Skeletal muscle cell (primary cell): Measurements from ENCODE around the gene PYGL.

Experiments
- DNase-seq: peaks from one replicate; pipeline ENCODE4 v3.0.0-alpha.2; 2010; ENCODE audit warnings: low read depth
- H3K4me3 ChIP-seq: 2 replicates; pipeline ENCODE4 v1.5.1; 2011; ENCODE audit warnings: low read depth, mild to moderate bottlenecking, control low read depth, low read length, moderate library complexity

Gene PYGL

GRCh38 chr14:50887476-50887875, 56.8 kb downstream of the PYGL start:
- no peak for DNase-seq
- H3K4me3 ChIP-seq, result no peak overlapping the region

- no peak overlapping the region for H3K4me3 ChIP-seq
- DNase-seq, result no peak
Measured at GRCh38 chr14:50883827-50884197, 60.5 kb downstream of the PYGL start.

DNA sequence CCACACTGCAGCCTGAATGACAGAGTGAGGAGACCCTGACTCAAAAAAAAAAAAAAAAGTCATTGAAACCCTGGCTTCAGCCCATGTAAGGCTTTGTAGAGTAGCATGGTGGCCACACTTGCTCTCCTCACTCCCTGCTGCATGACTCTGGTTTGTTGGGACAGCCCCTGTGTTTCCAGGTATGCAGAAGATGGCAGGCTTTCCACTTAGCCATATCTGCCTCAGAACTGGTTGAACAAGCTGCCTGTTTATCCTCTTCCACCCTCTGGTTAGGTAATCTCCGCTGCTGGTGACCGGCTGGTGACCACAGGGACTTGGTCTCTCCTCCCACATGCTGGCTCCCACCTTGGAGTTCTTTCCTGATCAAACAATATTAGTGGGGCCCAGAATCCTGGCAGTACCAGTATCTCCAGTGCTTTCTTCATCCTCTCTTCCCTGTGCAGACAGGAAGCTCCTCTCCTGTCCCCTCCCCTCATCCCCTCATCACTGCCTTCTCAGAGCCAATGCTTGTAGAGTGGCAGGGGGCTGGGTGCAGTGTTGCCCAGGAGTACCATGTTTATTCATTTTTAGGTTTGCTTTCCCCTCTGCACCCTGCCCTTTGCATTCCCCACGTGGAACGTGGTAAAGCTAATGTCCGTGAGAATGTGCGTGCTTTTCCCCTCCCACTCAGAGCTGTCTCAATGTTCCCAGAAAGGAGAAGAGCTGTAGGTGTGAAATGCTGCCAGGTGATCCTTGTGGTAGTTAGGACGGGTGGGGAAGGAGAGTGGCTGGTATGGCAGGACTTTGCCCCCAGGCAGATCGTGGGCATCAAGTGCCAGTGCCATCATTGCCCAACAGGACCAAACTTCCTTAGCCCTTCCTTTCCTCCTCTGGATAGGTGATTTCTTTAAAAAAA, 61.1 kb downstream of the PYGL start:
- no peak for DNase-seq
- H3K4me3 ChIP-seq, result no peak overlapping the region

- H3K4me3 ChIP-seq, result no peak overlapping the region
- DNase-seq, result no peak
Measured at GRCh38 chr14:50875359-50876070, 68.8 kb downstream of the PYGL start.

DNA sequence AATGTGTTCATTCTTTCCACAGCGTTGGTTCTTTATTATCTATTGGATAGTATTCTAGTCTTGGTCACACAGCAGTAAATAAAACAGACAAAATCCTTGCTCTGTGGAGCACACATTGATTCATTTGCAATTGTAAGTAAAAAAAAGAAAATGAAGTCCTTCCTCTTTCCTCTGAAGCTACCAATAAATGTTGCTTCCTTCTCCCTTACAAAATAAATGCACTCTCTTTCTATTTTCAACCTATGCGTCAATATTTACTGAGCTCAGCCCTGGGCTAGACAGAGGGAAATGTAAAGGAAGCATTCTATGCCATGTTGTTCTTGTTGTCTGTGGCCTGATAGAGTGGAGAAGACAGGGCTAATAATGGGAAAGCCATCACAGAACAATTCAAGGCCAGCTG, 69.5 kb downstream of the PYGL start:
- no peak overlapping the region for H3K4me3 ChIP-seq
- DNase-seq, result no peak

DNA sequence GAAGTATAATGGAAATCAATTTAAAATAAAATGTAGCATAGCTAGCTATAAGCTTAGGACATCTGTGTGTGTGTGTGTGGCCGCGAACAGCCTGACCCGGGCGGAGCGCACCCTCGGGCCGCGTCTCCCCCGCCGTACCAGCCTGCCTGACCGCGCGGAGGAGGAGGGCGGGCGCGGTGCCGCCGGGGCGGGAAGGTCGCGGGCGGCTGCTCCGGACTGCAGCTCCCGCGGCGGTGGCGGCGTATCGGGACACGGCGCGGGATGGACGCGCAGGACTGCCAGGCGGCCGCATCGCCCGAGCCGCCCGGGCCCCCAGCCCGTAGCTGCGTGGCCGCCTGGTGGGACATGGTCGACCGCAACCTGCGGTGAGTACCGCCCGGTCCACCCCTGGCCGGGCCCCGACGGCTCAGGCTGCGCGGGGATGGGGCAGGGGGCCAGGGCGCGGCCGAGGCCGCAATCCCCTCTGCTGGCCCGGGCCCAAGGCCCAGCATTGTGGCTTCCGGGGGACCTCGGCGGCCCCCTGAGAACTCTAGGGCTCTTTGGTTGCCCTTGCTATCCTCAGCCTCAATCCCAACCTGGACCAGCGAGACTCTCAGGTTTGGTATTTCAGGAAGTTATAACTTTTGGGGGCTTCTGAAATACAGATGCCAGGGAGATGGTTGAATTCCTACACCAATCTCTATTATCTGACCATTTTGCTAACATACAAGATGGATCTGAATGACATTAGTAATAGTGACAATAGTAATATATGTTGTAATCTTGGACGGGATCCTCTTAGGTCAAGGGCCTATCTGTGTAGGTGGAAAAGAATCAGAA, 72.2 kb downstream of the PYGL start, which contains the start of gene ABHD12B:
ABHD12B (plus strand) TSS at position 140 of the 819 bp plus-strand sequence; CDS start at position 262, 122 bp downstream.
- H3K4me3 ChIP-seq, result peak within 1 kb of the TSS; percentile 33
- no peak for DNase-seq

- H3K4me3 ChIP-seq, result no peak overlapping the region
- no peak for DNase-seq
Measured at GRCh38 chr14:50871228-50871627, 73.1 kb downstream of the PYGL start.

- no peak for DNase-seq
- H3K4me3 ChIP-seq, result no peak overlapping the region
Measured at GRCh38 chr14:50865391-50866076, 78.7 kb downstream of the PYGL start.

GRCh38 chr14:50864946-50865345, 79.3 kb downstream of the PYGL start:
- no peak for DNase-seq
- no peak overlapping the region for H3K4me3 ChIP-seq

DNA sequence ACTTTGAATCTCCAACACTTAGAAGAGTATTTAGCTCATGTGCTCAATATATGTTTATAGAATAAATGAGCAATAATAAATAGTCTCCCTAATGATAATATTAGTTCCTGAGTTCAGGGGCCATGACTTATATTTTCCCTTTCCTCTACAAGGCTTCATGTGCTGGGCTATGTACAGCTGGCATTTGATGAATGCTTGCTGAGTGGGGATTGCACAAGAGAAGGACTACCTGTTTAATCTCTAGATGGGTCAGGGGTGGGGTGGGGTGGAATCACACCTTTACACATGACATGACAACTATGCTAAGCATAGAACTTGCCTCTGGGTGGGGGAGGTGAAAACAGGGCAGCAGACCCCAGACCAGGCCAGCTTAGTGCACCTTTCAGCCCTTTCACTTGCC, 80.0 kb downstream of the PYGL start:
- no peak overlapping the region for H3K4me3 ChIP-seq
- no peak for DNase-seq

- H3K4me3 ChIP-seq, result no peak overlapping the region
- DNase-seq, result peak; percentile 33
Measured at GRCh38 chr14:50862036-50862570, 82.2 kb downstream of the PYGL start.

- DNase-seq, result no peak
- H3K4me3 ChIP-seq, result peak overlapping the region; percentile 45
Measured at GRCh38 chr14:50860478-50861086, 83.7 kb downstream of the PYGL start.

- peak overlapping the region; percentile 45 for H3K4me3 ChIP-seq
- DNase-seq, result no peak
Measured at GRCh38 chr14:50859296-50859624, 85.0 kb downstream of the PYGL start.

DNA sequence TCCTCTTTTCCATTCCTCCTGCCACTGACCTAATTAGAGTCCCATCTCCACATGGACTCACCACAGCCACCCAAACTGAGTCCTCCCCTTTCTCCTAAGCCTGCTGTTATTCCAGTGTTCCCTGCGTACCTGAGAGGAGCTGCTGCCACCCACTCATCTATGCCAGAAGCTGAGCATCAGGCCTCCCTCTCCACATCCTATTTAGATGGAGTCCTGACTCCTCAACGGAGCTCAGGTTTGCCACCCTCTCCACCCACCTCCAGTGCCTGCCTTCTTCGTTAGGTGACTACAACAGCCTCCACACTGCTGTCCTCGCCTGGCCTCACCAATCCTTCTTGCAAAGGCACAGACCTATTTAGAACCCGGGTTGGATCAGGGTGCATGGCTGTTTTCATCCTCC, 87.6 kb downstream of the PYGL start:
- no peak for DNase-seq
- no peak overlapping the region for H3K4me3 ChIP-seq

GRCh38 chr14:50855558-50855957, 88.7 kb downstream of the PYGL start:
- DNase-seq, result no peak
- no peak overlapping the region for H3K4me3 ChIP-seq
